Activated CD8-positive, alpha-beta memory T cell treated with anti-CD3 and anti-CD28 coated beads for 48 hours (primary cell): Measurements from ENCODE around the gene ZBTB44.
"Not testable (repeated sequence)": the region's sequence is repeated elsewhere in the genome, so short reads cannot be mapped to it uniquely, and the experiment has no call there.

Experiments used
- DNase-seq, 3 experiments: peaks; one replicate each; pipeline ENCODE4 v3.0.0-alpha.2; 2020; ENCODE audit warnings: low read depth in 2 of 3, low spot score in 2 of 3

The ZBTB44 gene

GRCh38 chr11:130251763-130252162, 63.0 kb downstream of the ZBTB44 start:
- DNase-seq: not testable (repeated sequence)

- DNase-seq: not testable (repeated sequence)
Observed at GRCh38 chr11:130249929-130250328, 64.8 kb downstream of the ZBTB44 start.

GRCh38 chr11:130249371-130249770, 65.3 kb downstream of the ZBTB44 start:
- DNase-seq: no peak

- DNase-seq: no peak
Observed at GRCh38 chr11:130247319-130247718, 67.4 kb downstream of the ZBTB44 start.

GRCh38 chr11:130246738-130247137, 68.0 kb downstream of the ZBTB44 start:
- DNase-seq: no peak

GRCh38 chr11:130246270-130246669, 68.4 kb downstream of the ZBTB44 start:
- no peak for DNase-seq

GRCh38 chr11:130245375-130245774, 69.3 kb downstream of the ZBTB44 start:
- not testable (repeated sequence) for DNase-seq

- DNase-seq: no peak
Observed at GRCh38 chr11:130244848-130245247, 69.9 kb downstream of the ZBTB44 start.

- DNase-seq: no peak
Observed at GRCh38 chr11:130243816-130244215, 70.9 kb downstream of the ZBTB44 start.

GRCh38 chr11:130241713-130242112, 73.0 kb downstream of the ZBTB44 start:
- no peak for DNase-seq

- no peak for DNase-seq
Observed at GRCh38 chr11:130237282-130238006, 77.3 kb downstream of the ZBTB44 start.

- DNase-seq: no peak
Observed at GRCh38 chr11:130234315-130234714, 80.4 kb downstream of the ZBTB44 start.

- not testable (repeated sequence) for DNase-seq
Observed at GRCh38 chr11:130233888-130234287, 80.8 kb downstream of the ZBTB44 start.

- DNase-seq: not testable (repeated sequence)
Observed at GRCh38 chr11:130233486-130233885, 81.2 kb downstream of the ZBTB44 start.

- no peak for DNase-seq
Observed at GRCh38 chr11:130227373-130227772, 87.3 kb downstream of the ZBTB44 start.

- no peak for DNase-seq
Observed at GRCh38 chr11:130223291-130223971, 91.3 kb downstream of the ZBTB44 start.

GRCh38 chr11:130220311-130221035, 94.2 kb downstream of the ZBTB44 start:
- DNase-seq: no peak

GRCh38 chr11:130219148-130219547, 95.6 kb downstream of the ZBTB44 start:
- DNase-seq: no peak

- DNase-seq: no peak
Observed at GRCh38 chr11:130218501-130219070, 96.1 kb downstream of the ZBTB44 start.

- no peak for DNase-seq
Observed at GRCh38 chr11:130217133-130218031, 97.3 kb downstream of the ZBTB44 start.
